Upper lobe of right lung (tissue), 1 donor: ENCODE measurements around the gene MGAT3. TPM values are rescaled to one million over a fixed set of nuclear protein-coding genes. Genes with fewer than 3 reads are reported as not detected.

Experiments
- ATAC-seq: fragments of 200-7000 bp; cut with Tn5 transposase; one replicate; pipeline ENCODE4 v1.9.1; 2020; ENCODE audit warnings: mild to moderate bottlenecking, moderate library complexity
- DNase-seq: peaks from one replicate; pipeline ENCODE4 v3.0.0-alpha.2; 2020
- H3K27ac ChIP-seq: fragments of 200-600 bp; one replicate; pipeline ENCODE4 v1.8.0; 2022
- H3K27me3 ChIP-seq: fragments of 200-600 bp; one replicate; pipeline ENCODE4 v1.8.0; 2022; ENCODE audit warnings: mild to moderate bottlenecking
- H3K36me3 ChIP-seq: fragments of 200-600 bp; one replicate; pipeline ENCODE4 v1.8.0; 2022
- H3K4me1 ChIP-seq: fragments of 200-600 bp; one replicate; pipeline ENCODE4 v1.8.0; 2022
- H3K4me3 ChIP-seq: fragments of 200-600 bp; one replicate; pipeline ENCODE4 v1.8.0; 2022; ENCODE audit warnings: mild to moderate bottlenecking
- H3K9me3 ChIP-seq: fragments of 200-600 bp; one replicate; pipeline ENCODE4 v1.8.0; 2022
- intact Hi-C: fragments of 100-400 bp; cut with DNase I; formaldehyde crosslinking; loops from one replicate; pipeline ENCODE4 v1.11.0; 2022
- total RNA-seq: library from RNA; stranded (reverse); fragmentation: NEBNext Ultra II Directional; extraction: Animal tissue kit (Norgen Biotek cat#: 25700); gene quantifications from one replicate; pipeline ENCODE4 v1.2.1, GENCODE V29; 2021
- TF ChIP-seq, protein P1 (sequence below): fragments of 200-600 bp; IDR thresholded peaks from one replicate; pipeline ENCODE4 v1.8.0; 2022; ENCODE audit warnings: antibody characterized with exemption
- donor health status: DM: no; HTN: yes; CAD: no; lungs with severe emphysema.

The MGAT3 gene
- total RNA-seq, 1 donor from 2014 or later, result 34.8 TPM

- no peaks in the 10 kb centered on the region for H3K9me3 ChIP-seq
- TF ChIP-seq, protein P1, sequence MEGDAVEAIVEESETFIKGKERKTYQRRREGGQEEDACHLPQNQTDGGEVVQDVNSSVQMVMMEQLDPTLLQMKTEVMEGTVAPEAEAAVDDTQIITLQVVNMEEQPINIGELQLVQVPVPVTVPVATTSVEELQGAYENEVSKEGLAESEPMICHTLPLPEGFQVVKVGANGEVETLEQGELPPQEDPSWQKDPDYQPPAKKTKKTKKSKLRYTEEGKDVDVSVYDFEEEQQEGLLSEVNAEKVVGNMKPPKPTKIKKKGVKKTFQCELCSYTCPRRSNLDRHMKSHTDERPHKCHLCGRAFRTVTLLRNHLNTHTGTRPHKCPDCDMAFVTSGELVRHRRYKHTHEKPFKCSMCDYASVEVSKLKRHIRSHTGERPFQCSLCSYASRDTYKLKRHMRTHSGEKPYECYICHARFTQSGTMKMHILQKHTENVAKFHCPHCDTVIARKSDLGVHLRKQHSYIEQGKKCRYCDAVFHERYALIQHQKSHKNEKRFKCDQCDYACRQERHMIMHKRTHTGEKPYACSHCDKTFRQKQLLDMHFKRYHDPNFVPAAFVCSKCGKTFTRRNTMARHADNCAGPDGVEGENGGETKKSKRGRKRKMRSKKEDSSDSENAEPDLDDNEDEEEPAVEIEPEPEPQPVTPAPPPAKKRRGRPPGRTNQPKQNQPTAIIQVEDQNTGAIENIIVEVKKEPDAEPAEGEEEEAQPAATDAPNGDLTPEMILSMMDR, result no peak
- no peaks in the 10 kb centered on the region for H3K4me1 ChIP-seq
- ATAC-seq, result no peak
- H3K27me3 ChIP-seq, result no peaks in the 10 kb centered on the region
- intact Hi-C loops, result no loop called here
- peaks cover 86% of the 10 kb centered on the region for H3K36me3 ChIP-seq
- H3K4me3 ChIP-seq, result no peak overlapping the region
- DNase-seq, result no peak
- H3K27ac ChIP-seq, result no peak overlapping the region
These were observed 32.8 kb upstream of the MGAT3 start for GRCh38 chr22:39423976-39424375.

DNA sequence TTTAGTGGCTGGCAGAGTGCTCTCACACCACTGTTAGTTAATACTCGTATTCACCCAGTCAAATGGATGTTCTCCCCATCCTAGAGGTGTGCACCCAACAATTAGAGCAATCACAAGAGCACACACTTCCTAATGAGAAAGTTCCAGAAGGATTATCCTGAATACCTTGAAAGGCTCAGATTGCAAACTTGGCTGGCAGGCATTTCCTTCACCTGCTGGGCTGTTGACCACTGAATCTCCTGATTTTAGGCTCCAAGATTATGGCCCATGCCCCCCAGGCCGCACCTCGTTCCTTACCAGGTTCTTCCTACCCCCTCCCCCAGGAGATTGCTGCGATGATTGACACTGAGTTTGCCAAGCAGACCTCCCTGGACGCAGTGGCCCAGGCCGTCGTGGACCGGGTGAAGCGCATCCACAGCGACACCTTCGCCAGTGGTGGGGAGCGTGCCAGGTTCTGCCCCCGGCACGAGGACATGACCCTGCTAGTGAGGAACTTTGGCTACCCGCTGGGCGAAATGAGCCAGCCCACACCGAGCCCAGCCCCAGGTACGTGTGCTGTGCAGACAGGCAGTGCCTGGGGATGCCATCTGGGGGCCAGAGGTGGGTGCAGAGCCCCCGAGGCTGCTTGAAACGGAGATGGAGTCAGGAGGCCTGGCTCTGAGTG lies 30.3 kb upstream of the MGAT3 start:
- H3K4me1 ChIP-seq, result peaks cover 4% of the 10 kb centered on the region
- no peak overlapping the region for H3K4me3 ChIP-seq
- H3K36me3 ChIP-seq, result peaks cover 83% of the 10 kb centered on the region
- intact Hi-C loops, result no loop called here
- no peaks in the 10 kb centered on the region for H3K27me3 ChIP-seq
- DNase-seq, result no peak
- H3K9me3 ChIP-seq, result no peaks in the 10 kb centered on the region
- TF ChIP-seq, protein P1, result no peak
- H3K27ac ChIP-seq, result no peak overlapping the region
- no peak for ATAC-seq

- ATAC-seq, result no peak
- Histone ChIP-seq H3K27me3 (no peaks in the 10 kb centered on the region), H3K9me3 (no peaks in the 10 kb centered on the region), H3K36me3 (peaks cover 81% of the 10 kb centered on the region), H3K27ac (no peak overlapping the region), H3K4me1 (peaks cover 12% of the 10 kb centered on the region), H3K4me3 (no peak overlapping the region)
- TF ChIP-seq, protein P1, result no peak
- intact Hi-C loops, result no loop called here
- DNase-seq, result no peak
These were observed 28.8 kb upstream of the MGAT3 start for GRCh38 chr22:39427751-39428596.

DNA sequence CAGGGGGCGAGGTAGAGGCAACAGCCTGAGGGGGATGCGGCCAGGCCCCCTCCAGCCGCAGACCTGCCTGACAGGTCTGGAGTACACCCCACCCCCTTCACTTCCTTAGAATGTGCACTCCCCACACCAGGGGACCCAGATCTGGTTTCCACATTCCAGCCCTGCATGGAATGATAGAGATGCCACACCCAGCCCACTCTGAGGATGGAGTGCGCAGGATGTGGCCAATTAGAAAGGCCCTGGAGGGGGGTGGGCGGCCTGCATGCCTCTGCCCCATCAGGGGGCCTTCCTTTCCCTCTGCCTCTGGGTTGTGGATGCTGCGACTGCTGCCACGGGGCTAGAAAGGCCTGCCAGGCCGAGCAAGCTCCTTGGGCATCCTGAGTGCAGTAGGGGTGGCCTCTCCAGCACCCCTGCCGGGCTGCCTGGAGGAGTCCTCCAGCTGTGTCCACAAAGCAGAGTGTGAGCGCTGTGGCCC lies 28.2 kb upstream of the MGAT3 start:
- H3K27ac ChIP-seq, result no peak overlapping the region
- ATAC-seq (peak; percentile 43), DNase-seq (no peak)
- no peaks in the 10 kb centered on the region for H3K9me3 ChIP-seq
- peaks cover 82% of the 10 kb centered on the region for H3K36me3 ChIP-seq
- TF ChIP-seq, protein P1, result no peak
- H3K27me3 ChIP-seq, result no peaks in the 10 kb centered on the region
- intact Hi-C loops, result no loop called here
- peaks cover 12% of the 10 kb centered on the region for H3K4me1 ChIP-seq
- H3K4me3 ChIP-seq, result no peak overlapping the region

DNA sequence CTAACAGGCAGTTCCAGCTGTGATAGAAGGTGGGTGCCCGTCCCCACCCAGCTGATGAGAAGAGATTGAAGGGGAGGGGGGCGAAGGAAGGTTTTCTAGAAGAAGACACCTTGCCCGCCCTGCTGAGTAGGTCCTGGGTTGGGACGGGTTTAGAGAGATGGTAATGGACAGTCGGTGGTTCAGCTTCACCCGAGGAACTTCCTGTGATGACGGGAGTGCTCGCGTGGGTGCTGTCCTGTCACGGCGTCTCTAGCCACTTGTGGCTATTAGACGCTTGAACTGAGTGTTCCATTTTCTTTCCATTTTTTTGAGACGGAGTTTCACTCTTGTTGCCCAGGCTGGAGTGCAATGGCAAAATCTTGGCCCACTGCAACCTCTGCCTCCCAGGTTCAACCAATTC lies 27.6 kb upstream of the MGAT3 start:
- Histone ChIP-seq H3K27ac (no peak overlapping the region), H3K36me3 (peaks cover 78% of the 10 kb centered on the region), H3K4me3 (no peak overlapping the region), H3K9me3 (no peaks in the 10 kb centered on the region), H3K27me3 (no peaks in the 10 kb centered on the region), H3K4me1 (peaks cover 12% of the 10 kb centered on the region)
- DNase-seq (no peak), ATAC-seq (no peak)
- TF ChIP-seq, protein P1, result no peak
- intact Hi-C loops, result no loop called here
